GM18505 (cell line): ENCODE measurements around the gene C7orf33.

ENCODE experiments used
- ATAC-seq: cut with Tn5 transposase; IDR thresholded peaks from one replicate; pipeline ENCODE4 v1.9.1; 2021; ENCODE audit not compliant: unreplicated experiment
- POLR2A ChIP-seq: IDR thresholded peaks from 4 replicates; pipeline ENCODE4 v1.6.1; 2011; ENCODE audit warnings: borderline replicate concordance; ENCODE audit not compliant: insufficient read depth, insufficient read length; ENCODE audit errors: extremely low read depth

The C7orf33 gene

DNA sequence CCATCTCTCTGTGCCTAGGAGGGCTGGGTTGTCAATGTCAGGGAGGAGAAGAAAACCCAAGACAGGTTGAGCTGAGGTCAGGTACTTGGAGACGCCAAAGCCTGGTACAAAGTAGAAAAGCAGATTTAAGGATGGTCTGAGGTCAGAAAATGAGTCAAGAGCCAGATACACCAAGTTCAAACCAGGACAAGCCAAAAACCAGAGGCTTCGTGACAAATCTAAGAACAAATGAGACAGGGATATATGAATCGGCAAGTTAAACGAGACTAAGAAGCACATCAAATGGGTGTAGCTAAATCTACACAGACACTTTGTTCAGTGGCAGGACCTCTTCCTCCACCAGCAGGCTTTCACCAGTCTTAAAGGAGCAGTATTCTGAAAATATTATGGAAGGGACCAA lies 34.2 kb downstream of the C7orf33 start:
- TF ChIP-seq POLR2A: no peak
- ATAC-seq: no peak

GRCh38 chr7:148625342-148625741 lies 34.8 kb downstream of the C7orf33 start:
- no peak for ATAC-seq
- TF ChIP-seq POLR2A: no peak

- TF ChIP-seq POLR2A: no peak
- no peak for ATAC-seq
These were observed 36.3 kb downstream of the C7orf33 start for GRCh38 chr7:148626828-148627227.

DNA sequence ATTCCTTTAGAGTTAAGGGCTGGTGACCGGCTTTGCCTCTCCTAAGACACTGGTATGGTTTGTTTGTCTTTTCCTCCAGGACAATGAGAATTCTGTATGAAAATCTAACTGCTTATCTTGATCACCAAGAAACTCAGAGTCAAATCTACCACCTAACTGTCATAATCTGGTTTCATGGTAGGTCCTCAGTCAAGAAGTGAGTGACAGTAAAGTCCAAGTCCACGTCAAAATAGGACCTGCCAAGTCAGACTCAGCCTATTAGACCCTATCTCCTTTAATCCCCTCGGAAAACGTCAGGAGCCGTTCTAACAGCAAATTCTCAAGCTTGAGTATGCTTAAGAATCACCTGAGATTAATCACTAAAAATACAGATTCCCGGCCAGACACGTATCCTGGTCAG lies 37.4 kb downstream of the C7orf33 start:
- no peak for ATAC-seq

DNA sequence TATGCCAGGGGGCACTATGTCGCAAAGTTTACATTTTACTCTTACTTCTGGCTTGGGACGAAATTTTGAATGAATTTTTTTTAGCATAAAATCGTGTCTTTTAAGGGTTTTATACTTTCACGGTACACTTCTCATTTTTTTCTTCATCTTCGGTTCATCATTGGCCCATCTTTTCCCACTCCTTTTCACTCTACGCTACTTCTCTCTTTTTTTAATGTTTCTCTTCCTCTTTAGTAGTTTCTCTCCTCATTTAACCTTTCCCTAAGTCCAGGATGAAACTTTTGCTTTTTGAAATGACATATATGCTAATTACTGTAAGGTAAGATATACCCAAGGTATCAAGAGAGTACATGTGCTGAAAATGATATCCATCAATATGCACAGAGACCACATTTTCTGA lies 39.5 kb downstream of the C7orf33 start:
- no peak for ATAC-seq

More for the DNA sequence above, 37.4 kb downstream of the C7orf33 start:
- TF ChIP-seq POLR2A: no peak

DNA sequence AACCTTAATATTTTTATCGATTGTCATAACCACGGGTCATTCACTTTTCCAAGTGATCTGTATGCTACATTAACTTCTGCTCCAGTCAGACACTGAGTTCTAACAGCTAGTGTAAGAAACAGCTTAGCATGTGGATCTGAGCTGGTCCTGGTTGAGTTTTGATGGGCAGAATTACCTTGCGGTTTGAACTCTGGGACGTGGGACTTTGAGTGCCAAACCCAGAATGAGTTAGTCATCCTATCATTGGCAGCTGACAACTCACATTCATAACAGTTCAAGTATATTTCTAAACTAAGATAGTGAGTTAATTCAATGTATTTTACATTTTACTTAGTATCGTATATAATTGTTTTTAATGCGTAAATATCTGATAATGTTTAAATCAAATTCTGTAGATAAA lies 43.2 kb downstream of the C7orf33 start:
- TF ChIP-seq POLR2A: no peak
- ATAC-seq: no peak

More for the DNA sequence above, 39.5 kb downstream of the C7orf33 start:
- no peak for TF ChIP-seq POLR2A

DNA sequence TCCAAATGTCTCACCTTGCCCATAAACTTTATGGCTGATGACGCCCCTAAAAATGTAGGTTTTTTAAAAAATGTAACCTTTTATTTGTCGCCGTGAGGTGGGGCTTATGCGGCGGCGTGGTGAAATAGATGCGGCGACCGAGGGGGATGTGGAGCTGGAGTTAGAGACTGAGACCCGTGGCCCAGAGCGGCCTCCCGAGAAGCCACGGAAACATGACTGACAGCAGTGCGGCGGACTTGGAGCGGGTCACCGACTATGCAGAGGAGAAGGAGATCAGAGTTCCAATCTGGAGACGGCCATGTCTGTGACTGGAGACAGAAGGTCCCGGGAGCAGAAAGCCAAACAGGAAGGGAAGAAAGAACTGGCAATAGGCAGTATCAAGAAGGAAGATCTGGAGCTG lies 46.5 kb downstream of the C7orf33 start:
- no peak for TF ChIP-seq POLR2A

GRCh38 chr7:148645898-148646297 lies 55.3 kb downstream of the C7orf33 start:
- TF ChIP-seq POLR2A: no peak
- no peak for ATAC-seq

More for the DNA sequence above, 46.5 kb downstream of the C7orf33 start:
- no peak for ATAC-seq

DNA sequence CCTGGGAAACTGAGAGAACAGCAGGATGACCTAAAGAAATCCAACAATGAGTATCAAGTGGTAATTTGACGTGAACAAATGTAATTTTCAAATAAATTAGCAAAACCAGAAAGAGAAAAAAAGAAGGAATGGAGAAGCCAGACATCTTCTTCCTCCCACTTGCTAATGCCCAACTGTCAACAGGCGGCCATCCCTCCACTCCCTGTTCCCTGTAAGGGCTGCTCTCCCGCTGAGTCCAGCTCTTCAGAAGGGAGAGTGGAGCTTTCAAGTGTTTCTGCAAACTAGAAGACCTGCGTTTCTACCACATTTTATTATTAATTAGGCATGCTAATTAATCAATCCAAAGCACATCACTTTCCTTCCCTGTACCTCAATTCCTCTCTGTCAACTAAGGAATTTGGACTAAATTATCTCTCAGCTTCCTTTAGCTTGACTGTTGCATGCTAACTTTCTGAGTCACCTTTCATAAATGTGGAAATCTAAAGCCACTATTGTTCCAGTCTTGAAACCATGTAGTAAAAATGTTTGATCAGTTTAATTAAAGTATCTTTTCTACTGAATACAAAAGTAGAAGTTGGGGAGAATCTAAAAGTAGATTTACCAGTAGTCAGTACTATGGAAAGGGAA lies 59.8 kb downstream of the C7orf33 start:
- TF ChIP-seq POLR2A: no peak
- no peak for ATAC-seq

- no peak for ATAC-seq
- no peak for TF ChIP-seq POLR2A
These were observed 62.2 kb downstream of the C7orf33 start for GRCh38 chr7:148652773-148653172.

GRCh38 chr7:148657929-148658328 lies 67.4 kb downstream of the C7orf33 start:
- no peak for ATAC-seq
- TF ChIP-seq POLR2A: no peak

GRCh38 chr7:148661471-148661870 lies 70.9 kb downstream of the C7orf33 start:
- ATAC-seq: no peak
- no peak for TF ChIP-seq POLR2A

DNA sequence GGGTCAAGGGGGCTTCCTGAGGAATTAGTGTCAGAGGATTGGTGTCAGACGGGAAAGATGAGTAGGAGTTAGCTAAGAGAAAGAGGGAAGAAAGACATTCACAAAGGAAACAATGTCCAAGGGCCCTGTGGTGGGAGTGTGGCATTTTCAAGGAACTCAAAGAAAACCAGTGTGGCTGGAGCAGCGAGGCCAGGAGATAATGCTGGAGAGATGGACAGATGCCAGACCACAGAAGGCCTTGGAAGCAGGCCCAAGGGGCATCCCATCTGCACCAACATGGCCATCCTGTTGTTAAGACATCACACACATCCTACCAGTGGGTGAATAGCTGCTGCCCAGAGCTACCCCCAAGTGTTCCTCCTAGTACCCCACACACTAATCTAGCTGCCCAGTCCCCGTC lies 72.1 kb downstream of the C7orf33 start:
- no peak for TF ChIP-seq POLR2A
- no peak for ATAC-seq

DNA sequence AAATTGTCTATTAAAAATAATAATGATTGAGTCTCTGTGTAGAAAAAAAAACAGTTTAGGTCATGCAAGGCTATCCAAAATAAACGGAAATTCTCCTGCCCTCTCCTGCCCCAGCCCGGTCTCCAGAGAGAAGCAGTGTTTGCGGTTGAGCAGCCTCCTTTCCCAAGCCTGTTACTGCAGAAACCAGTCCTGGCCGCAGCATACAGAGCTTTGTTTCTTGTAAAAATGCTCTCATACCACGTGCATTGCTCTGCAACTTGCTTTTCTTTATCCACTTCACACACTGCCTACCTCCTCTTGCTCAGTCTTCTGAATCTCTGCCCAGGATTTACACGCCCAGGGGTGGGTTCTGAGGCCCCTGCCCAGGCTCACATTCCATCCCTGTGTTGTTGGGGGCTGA lies 73.8 kb downstream of the C7orf33 start:
- no peak for TF ChIP-seq POLR2A
- no peak for ATAC-seq

GRCh38 chr7:148665221-148665620 lies 74.7 kb downstream of the C7orf33 start:
- no peak for TF ChIP-seq POLR2A
- no peak for ATAC-seq
